Neuronal stem cell (in vitro differentiated cells): ENCODE measurements around the gene RHOH.

Source experiments
- DNase-seq: peaks from one replicate; pipeline ENCODE4 v3.0.0-alpha.2; 2013; ENCODE audit warnings: low spot score
- H2AFZ ChIP-seq: one replicate; pipeline ENCODE4 v1.6.1; 2013; ENCODE audit warnings: mild to moderate bottlenecking, low read length, inconsistent platforms
- H2AK5ac ChIP-seq: 2 replicates; pipeline ENCODE4 v1.6.1; 2013; ENCODE audit warnings: low read depth, mild to moderate bottlenecking, inconsistent platforms, low read length, moderate library complexity, mixed read lengths
- H2BK120ac ChIP-seq: 2 replicates; pipeline ENCODE4 v1.6.1; 2013; ENCODE audit warnings: low read depth, mild to moderate bottlenecking, inconsistent platforms, low read length, moderate library complexity, mixed read lengths
- H2BK12ac ChIP-seq: one replicate; pipeline ENCODE4 v1.6.1; 2013; ENCODE audit warnings: low read length, inconsistent platforms
- H2BK15ac ChIP-seq: 2 replicates; pipeline ENCODE4 v1.6.1; 2013; ENCODE audit warnings: mild to moderate bottlenecking, low read length, inconsistent platforms, mixed read lengths
- H2BK5ac ChIP-seq: one replicate; pipeline ENCODE4 v1.6.1; 2013; ENCODE audit warnings: inconsistent platforms, mild to moderate bottlenecking, low read length, moderate library complexity
- H3K14ac ChIP-seq: one replicate; pipeline ENCODE4 v1.6.1; 2013; ENCODE audit warnings: low read length, inconsistent platforms
- H3K18ac ChIP-seq: 2 replicates; pipeline ENCODE4 v1.6.1; 2013; ENCODE audit warnings: low read length, inconsistent platforms
- H3K23ac ChIP-seq: 2 replicates; pipeline ENCODE4 v1.6.1; 2013; ENCODE audit warnings: low read depth, mild to moderate bottlenecking, mixed read lengths, low read length, inconsistent platforms; ENCODE audit not compliant: poor library complexity
- H3K27ac ChIP-seq: replicated peaks from 3 replicates; pipeline ENCODE4 v1.5.1; 2013; ENCODE audit warnings: low read length, inconsistent platforms
- H3K27me3 ChIP-seq, 3 experiments: 2 replicates each; pipeline ENCODE4 v1.6.1; 2013; ENCODE audit warnings: low read length in 3 of 3, mild to moderate bottlenecking in 2 of 3, inconsistent platforms in 1 of 3, low read depth in 1 of 3, mixed read lengths in 1 of 3, moderate library complexity in 1 of 3; ENCODE audit not compliant: control insufficient read depth in 3 of 3, insufficient read depth in 3 of 3
- H3K36me3 ChIP-seq, 2 donors: replicated peaks in 1 of 2; 2 replicates each; pipeline ENCODE4 v1.6.1; 2013; ENCODE audit warnings: low read length in 2 of 2; ENCODE audit not compliant: control insufficient read depth in 2 of 2, insufficient read depth in 2 of 2
- H3K4ac ChIP-seq: 2 replicates; pipeline ENCODE4 v1.6.1; 2013; ENCODE audit warnings: inconsistent platforms, mild to moderate bottlenecking, low read length, moderate library complexity
- H3K4me1 ChIP-seq, 2 donors: 1 replicate in 1 of 2; 2 replicates in 1 of 2; pipeline ENCODE4 v1.6.1; 2013; ENCODE audit warnings: low read length in 2 of 2, low read depth in 1 of 2; ENCODE audit not compliant: control insufficient read depth in 2 of 2, insufficient read depth in 1 of 2
- H3K4me2 ChIP-seq: one replicate; pipeline ENCODE4 v1.6.1; 2013; ENCODE audit warnings: mild to moderate bottlenecking, low read length, inconsistent platforms; ENCODE audit not compliant: insufficient read depth, poor library complexity, severe bottlenecking
- H3K4me3 ChIP-seq, 2 donors: 2 replicates each; pipeline ENCODE4 v1.5.1; 2013; ENCODE audit warnings: low read length in 2 of 2, mild to moderate bottlenecking in 2 of 2, inconsistent platforms in 1 of 2, moderate library complexity in 1 of 2
- H3K79me1 ChIP-seq: one replicate; pipeline ENCODE4 v1.6.1; 2013; ENCODE audit warnings: low read depth, mild to moderate bottlenecking, inconsistent platforms, low read length, moderate library complexity
- H3K9ac ChIP-seq: one replicate; pipeline ENCODE4 v1.6.1; 2013; ENCODE audit warnings: mild to moderate bottlenecking, low read depth, low read length, inconsistent platforms; ENCODE audit not compliant: poor library complexity
- H3K9me3 ChIP-seq, 2 donors: replicated peaks in 1 of 2; 2 replicates each; pipeline versions ENCODE3 to v1.6.1; 2013; ENCODE audit warnings: low read length in 2 of 2, mild to moderate bottlenecking in 2 of 2, inconsistent platforms in 1 of 2, low read depth in 1 of 2, mixed read lengths in 1 of 2, moderate library complexity in 1 of 2; ENCODE audit not compliant: control insufficient read depth in 2 of 2, insufficient read depth in 1 of 2
- H4K8ac ChIP-seq: one replicate; pipeline ENCODE4 v1.6.1; 2013; ENCODE audit warnings: low read depth, mild to moderate bottlenecking, inconsistent platforms, low read length, moderate library complexity
- H4K91ac ChIP-seq: one replicate; pipeline ENCODE4 v1.6.1; 2013; ENCODE audit warnings: low read length, low read depth, mild to moderate bottlenecking, inconsistent platforms; ENCODE audit not compliant: poor library complexity
- WGBS, 2 donors: extraction: QIAGEN DNeasy Blood & Tissue Kit; methylation state at CpG; one replicate each; pipeline ENCODE4 v1.1.7; 2013; ENCODE audit warnings: missing lambda C conversion rate in 2 of 2, mixed read lengths in 1 of 2; ENCODE audit not compliant: insufficient read length in 2 of 2, insufficient replicate concordance in 1 of 2; ENCODE audit errors: extremely low coverage in 2 of 2; 5-methylcytosine and 5-hydroxymethylcytosine counted together

The RHOH gene

DNA sequence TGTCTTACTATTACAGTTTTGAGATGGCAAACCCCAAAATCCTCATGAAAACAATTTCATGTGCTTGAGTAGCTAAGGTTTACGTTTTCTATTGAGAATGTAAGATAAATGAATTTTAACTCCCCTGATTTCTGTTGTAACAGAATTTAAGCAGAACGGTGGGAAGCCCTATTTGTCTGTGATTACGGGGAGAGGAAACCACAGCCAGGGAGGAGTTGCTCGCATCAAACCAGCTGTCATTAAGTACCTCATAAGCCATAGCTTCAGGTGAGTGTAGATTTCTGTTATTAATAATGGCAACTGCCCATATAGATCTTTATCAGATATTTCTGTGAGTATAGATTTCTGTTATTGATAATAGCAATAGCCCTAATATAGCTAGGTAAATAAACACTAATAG is 44.2 kb upstream of the RHOH start:
- Histone ChIP-seq H3K4me3 (no peak overlapping the region), H3K4me1 (no peaks in the 10 kb centered on the region), H4K91ac (no peak overlapping the region), H3K9ac (no peak overlapping the region), H4K8ac (no peak overlapping the region), H2BK12ac (no peak overlapping the region), H3K23ac (no peak overlapping the region), H3K4ac (no peak overlapping the region), H3K14ac (no peak overlapping the region), H3K79me1 (no peaks in the 10 kb centered on the region), H3K18ac (no peak overlapping the region), H3K27me3 (no peaks in the 10 kb centered on the region), H3K9me3 (peaks cover 5 to 19% of the 10 kb centered on the region in 2 donors), H3K27ac (no peak overlapping the region), H3K36me3 (peaks cover 0 to 80% of the 10 kb centered on the region in 2 donors), H3K4me2 (no peak overlapping the region), H2BK15ac (no peak overlapping the region), H2BK120ac (no peak overlapping the region), H2BK5ac (no peak overlapping the region), H2AFZ (no peak overlapping the region), H2AK5ac (no peak overlapping the region)
- no peak for DNase-seq
- WGBS, 2 donors, result no CpG with 5 or more reads among the region's 4 CpGs

GRCh38 chr4:40157436-40157835 is 39.4 kb upstream of the RHOH start:
- no peak for DNase-seq
- no peak overlapping the region for H2BK5ac ChIP-seq
- no peaks in the 10 kb centered on the region for H3K79me1 ChIP-seq
- no peak overlapping the region for H2BK12ac ChIP-seq
- no peak overlapping the region for H3K27ac ChIP-seq
- no peak overlapping the region for H3K23ac ChIP-seq
- H3K27me3 ChIP-seq, result no peaks in the 10 kb centered on the region
- peaks cover 0 to 91% of the 10 kb centered on the region in 2 donors for H3K36me3 ChIP-seq
- no peak overlapping the region for H2AFZ ChIP-seq
- H3K14ac ChIP-seq, result no peak overlapping the region
- no peak overlapping the region for H2BK15ac ChIP-seq
- peaks cover 0 to 2% of the 10 kb centered on the region in 2 donors for H3K4me1 ChIP-seq
- no peak overlapping the region for H3K4me3 ChIP-seq
- H3K4me2 ChIP-seq, result no peak overlapping the region
- H3K4ac ChIP-seq, result no peak overlapping the region
- WGBS, 2 donors, result 100% methylated on average over 1 of the region's 4 CpGs; no CpG with 5 or more reads in 1 of the 2 donors
- H2AK5ac ChIP-seq, result no peak overlapping the region
- H2BK120ac ChIP-seq, result no peak overlapping the region
- no peak overlapping the region for H3K18ac ChIP-seq
- no peak overlapping the region for H3K9ac ChIP-seq
- peaks cover 0 to 4% of the 10 kb centered on the region in 2 donors for H3K9me3 ChIP-seq
- H4K91ac ChIP-seq, result no peak overlapping the region
- H4K8ac ChIP-seq, result no peak overlapping the region

DNA sequence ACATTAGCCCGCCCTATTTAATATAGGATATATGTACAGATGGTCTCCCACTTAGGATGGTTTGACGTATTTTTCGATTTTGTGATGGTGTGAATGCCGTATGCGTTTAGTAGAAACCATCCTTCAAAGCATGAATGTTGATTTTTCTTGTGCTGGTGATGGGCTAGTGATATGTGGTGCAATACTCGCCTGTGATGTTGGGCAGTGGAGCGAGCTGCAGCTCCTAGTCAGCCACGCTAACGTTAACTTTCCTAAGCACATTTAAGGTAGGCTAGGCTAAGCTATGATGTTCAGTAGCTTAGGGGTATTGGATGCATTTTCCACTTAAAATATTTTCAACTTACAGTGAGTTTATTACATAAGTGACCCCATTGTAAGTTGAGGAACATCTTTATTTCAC is 36.6 kb upstream of the RHOH start:
- H4K91ac ChIP-seq, result no peak overlapping the region
- peaks cover 0 to 2% of the 10 kb centered on the region in 2 donors for H3K4me1 ChIP-seq
- H3K27me3 ChIP-seq, result no peaks in the 10 kb centered on the region
- H3K18ac ChIP-seq, result no peak overlapping the region
- no peak overlapping the region for H2AK5ac ChIP-seq
- peaks cover 0 to 4% of the 10 kb centered on the region in 2 donors for H3K9me3 ChIP-seq
- no peak overlapping the region for H3K4me3 ChIP-seq
- H3K23ac ChIP-seq, result no peak overlapping the region
- WGBS, 2 donors, result no CpG with 5 or more reads among the region's 9 CpGs
- no peak overlapping the region for H3K9ac ChIP-seq
- H2BK120ac ChIP-seq, result no peak overlapping the region
- no peaks in the 10 kb centered on the region for H3K79me1 ChIP-seq
- H2AFZ ChIP-seq, result no peak overlapping the region
- no peak overlapping the region for H3K27ac ChIP-seq
- no peak for DNase-seq
- no peak overlapping the region for H3K4ac ChIP-seq
- no peak overlapping the region for H4K8ac ChIP-seq
- no peak overlapping the region for H2BK12ac ChIP-seq
- H3K36me3 ChIP-seq, result peaks cover 0 to 67% of the 10 kb centered on the region in 2 donors
- no peak overlapping the region for H3K4me2 ChIP-seq
- no peak overlapping the region for H2BK5ac ChIP-seq
- H2BK15ac ChIP-seq, result no peak overlapping the region
- H3K14ac ChIP-seq, result no peak overlapping the region

DNA sequence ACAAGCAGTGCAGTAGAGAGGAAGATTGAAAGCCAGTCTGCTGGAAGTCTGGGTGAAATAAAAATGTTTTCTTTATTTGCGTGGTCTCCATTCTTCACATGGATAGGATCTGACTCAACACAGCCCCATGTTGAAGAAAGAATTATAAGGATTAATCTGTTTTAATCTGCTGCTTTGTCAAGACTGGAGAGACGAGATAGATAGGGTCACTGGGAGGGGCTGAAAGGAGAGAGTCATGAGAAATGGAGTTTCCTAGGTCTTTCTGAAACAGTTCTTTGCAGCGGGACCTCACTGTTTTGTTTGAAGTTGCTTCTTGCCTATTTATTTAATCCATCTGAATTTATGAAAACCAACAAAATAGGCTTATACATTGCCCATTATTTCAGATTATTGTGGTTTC is 32.4 kb upstream of the RHOH start:
- H3K36me3 ChIP-seq, result peaks cover 0 to 40% of the 10 kb centered on the region in 2 donors
- H3K4me2 ChIP-seq, result no peak overlapping the region
- WGBS, 2 donors, result no CpG with 5 or more reads among the region's 3 CpGs
- no peak overlapping the region for H3K9ac ChIP-seq
- no peak overlapping the region for H4K91ac ChIP-seq
- no peak overlapping the region for H3K23ac ChIP-seq
- no peak overlapping the region for H3K4ac ChIP-seq
- no peaks in the 10 kb centered on the region for H3K79me1 ChIP-seq
- H3K4me3 ChIP-seq, result no peak overlapping the region
- no peak overlapping the region for H3K27ac ChIP-seq
- H3K9me3 ChIP-seq, result peaks cover 0 to 16% of the 10 kb centered on the region in 2 donors
- no peak overlapping the region for H4K8ac ChIP-seq
- H2AFZ ChIP-seq, result no peak overlapping the region
- no peak overlapping the region for H2BK15ac ChIP-seq
- H3K18ac ChIP-seq, result no peak overlapping the region
- H2BK5ac ChIP-seq, result no peak overlapping the region
- no peak overlapping the region for H2AK5ac ChIP-seq
- no peak overlapping the region for H3K14ac ChIP-seq
- no peak overlapping the region for H2BK12ac ChIP-seq
- no peak overlapping the region for H2BK120ac ChIP-seq
- H3K27me3 ChIP-seq, result no peaks in the 10 kb centered on the region
- DNase-seq, result no peak
- peaks cover 0 to 2% of the 10 kb centered on the region in 2 donors for H3K4me1 ChIP-seq
